ENCODE measurements around the gene RCE1.

RCE1 gene

GRCh38 chr11:66845143-66845875, 2.1 kb downstream of the RCE1 start:
- no peak for DNase-seq

GRCh38 chr11:66845876-66846212, 2.6 kb downstream of the RCE1 start:
- no peak for DNase-seq

- no peak for DNase-seq
These were observed 3.4 kb downstream of the RCE1 start for GRCh38 chr11:66846671-66847091.

- no peak for DNase-seq
These were observed 4.4 kb downstream of the RCE1 start for GRCh38 chr11:66847461-66848232.

- DNase-seq, result no peak
These were observed 5.6 kb downstream of the RCE1 start for GRCh38 chr11:66848671-66849500.

GRCh38 chr11:66849501-66850234, 6.4 kb downstream of the RCE1 start:
- no peak for DNase-seq

GRCh38 chr11:66850235-66850587, 7.0 kb downstream of the RCE1 start:
- no peak for DNase-seq

GRCh38 chr11:66850588-66851238, 7.5 kb downstream of the RCE1 start:
- DNase-seq, result no peak

- DNase-seq, result no peak
These were observed 8.0 kb downstream of the RCE1 start for GRCh38 chr11:66851239-66851596.

- DNase-seq, result no peak
These were observed 8.6 kb downstream of the RCE1 start for GRCh38 chr11:66851698-66852465.

GRCh38 chr11:66852466-66853241, 9.4 kb downstream of the RCE1 start:
- no peak for DNase-seq

- DNase-seq, result no peak
These were observed 10.3 kb downstream of the RCE1 start for GRCh38 chr11:66853242-66854229.

- no peak for DNase-seq
These were observed 11.0 kb downstream of the RCE1 start for GRCh38 chr11:66854231-66854661.

- DNase-seq, result no peak
These were observed 11.5 kb downstream of the RCE1 start for GRCh38 chr11:66854729-66855211.

- DNase-seq, result peak; percentile 44
These were observed 12.6 kb downstream of the RCE1 start for GRCh38 chr11:66855574-66856495.

- no peak for DNase-seq
These were observed 13.4 kb downstream of the RCE1 start, which contains the start of gene LRFN4 for GRCh38 chr11:66856496-66857233. LRFN4 (plus strand) TSS chr11:66857064; CDS start chr11:66857745, 681 bp downstream.

- DNase-seq, result no peak
These were observed 14.1 kb downstream of the RCE1 start for GRCh38 chr11:66857234-66857926.

Measured in NCI-H1436 treated with DMSO at 0.1 percent for 48 hours (cell line).